IPS-NIHi11 (cell line): ENCODE measurements around the gene TRIM72.
"Not testable (repeated sequence)": the region's sequence is repeated elsewhere in the genome, so short reads cannot be mapped to it uniquely, and the experiment has no call there.

ENCODE experiments used
- DNase-seq: peaks from one replicate; pipeline ENCODE4 v3.0.0; 2012; ENCODE audit warnings: mixed read lengths, low spot score

TRIM72 gene

DNA sequence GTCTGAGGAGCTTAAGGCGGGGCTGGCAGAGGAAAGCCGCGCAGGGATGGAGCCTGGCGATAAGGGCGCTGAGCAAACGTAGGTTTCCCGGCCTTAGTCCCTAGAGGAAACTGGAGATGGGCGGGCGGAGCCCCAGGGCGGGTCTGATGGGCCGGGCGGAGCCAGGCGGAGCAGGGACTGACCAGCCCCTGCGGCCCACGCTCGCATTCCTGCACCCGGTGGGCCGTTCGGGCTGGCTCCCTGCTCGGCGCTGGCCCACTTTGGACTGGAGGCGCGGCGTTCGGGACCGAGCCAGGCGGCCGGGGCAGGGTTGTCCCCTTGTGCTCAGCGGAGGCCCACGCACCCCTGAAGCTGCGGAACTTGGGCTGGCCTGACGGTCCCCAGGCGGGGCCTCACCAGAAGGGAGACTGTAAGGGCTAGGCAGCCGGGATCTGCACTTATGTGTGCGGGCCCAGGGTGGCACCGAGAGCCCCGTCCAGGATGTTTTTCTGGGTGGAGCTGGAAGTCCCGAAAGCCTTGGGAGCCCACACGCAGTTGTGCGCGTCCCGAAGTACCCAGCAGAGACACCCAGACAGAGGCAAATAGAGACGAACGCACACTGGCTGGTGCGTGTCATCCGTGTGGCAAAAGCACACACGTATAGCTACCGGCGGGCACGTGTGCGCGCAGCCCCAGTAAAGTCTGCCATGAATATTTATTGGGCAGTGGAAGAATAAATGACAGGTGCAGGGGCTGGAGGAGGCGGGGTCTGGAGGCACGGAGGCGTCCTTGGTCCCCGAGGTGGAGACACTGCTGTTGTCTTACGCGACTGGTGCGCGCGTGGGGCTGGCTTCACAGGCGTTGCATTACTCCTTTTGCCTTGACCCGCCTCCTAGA, 1.6 kb downstream of the TRIM72 start:
- peak; percentile 98 for DNase-seq

DNA sequence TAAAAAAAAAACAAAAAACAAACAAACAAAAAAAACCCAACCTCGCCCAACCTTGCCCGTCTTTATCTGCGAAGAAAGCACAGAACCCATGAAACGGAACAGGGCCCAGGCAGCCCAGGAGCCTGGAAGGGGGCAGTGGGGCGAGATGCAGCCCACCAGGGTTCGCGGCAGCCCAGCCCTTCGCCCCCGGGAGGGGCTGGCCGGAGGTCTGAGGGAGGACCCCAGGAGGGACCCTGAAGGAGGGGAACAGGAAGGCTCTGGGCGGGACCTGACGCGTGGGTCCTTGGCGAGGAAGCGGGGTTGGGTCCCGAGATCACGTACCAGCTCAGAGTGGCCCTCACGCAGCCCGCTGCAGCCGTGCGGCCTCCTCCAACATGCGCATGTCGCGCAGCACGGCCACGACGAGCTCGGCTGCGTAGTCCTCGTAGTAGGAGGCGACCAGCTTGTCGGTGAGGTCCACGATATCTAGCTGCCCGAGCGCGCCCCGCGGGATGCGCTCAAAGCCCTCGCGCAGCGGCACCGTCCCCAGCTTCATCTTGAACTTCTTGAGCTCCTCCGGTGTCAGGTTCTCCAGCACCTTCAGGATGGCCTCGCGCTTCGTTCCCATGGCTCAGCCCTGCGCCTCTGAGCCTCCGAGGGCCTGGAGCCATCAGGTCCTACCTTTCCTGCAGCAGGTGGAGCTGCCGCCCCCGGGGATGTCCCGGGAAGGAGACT, 2.7 kb downstream of the TRIM72 start, which contains the start of gene PYDC1:
Gene PYDC1, minus strand, starts transcription at position 714 of the 714 bp plus-strand sequence. Its CDS starts 107 bp downstream, at position 607.
- peak; percentile 65 for DNase-seq

DNA sequence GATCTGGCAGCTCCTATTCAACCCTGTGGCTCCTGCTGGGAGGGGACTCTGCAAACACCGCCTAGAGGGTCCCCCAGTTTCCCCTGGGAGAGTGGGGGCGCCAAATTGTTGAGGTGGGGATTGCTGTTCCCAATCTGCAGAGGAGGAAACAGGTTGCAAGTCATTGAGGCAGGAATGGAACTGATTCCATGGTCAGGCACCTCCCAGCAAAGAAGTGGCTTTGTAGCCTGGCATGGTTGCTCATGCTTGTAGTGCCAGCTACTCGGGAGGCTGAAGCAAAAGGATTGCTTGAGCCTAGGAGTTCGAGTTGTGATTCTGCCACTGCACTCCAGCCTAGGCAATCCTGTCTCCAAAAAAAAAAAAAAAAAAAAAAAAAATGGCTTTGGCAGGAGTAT, 3.2 kb downstream of the TRIM72 start:
- DNase-seq = no peak

DNA sequence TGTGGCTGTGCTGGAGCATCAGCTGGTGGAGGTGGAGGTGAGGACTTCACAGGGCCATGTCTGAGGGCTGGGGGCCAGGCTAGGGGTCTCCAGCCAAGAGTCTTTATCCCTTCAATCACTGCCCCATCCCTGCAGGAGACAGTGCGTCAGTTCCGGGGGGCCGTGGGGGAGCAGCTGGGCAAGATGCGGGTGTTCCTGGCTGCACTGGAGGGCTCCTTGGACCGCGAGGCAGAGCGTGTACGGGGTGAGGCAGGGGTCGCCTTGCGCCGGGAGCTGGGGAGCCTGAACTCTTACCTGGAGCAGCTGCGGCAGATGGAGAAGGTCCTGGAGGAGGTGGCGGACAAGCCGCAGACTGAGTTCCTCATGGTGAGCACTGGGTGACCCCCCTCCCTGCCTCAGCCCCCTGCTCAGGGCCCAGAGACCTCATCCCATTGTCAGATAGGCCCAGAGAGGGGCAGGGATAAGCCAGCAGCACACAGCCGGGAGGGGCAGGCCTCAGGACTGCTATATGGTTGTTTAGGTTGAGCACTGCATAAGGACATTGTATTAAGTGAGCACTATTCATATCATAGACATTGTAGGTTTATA, 5.3 kb downstream of the TRIM72 start:
- DNase-seq = no peak

DNA sequence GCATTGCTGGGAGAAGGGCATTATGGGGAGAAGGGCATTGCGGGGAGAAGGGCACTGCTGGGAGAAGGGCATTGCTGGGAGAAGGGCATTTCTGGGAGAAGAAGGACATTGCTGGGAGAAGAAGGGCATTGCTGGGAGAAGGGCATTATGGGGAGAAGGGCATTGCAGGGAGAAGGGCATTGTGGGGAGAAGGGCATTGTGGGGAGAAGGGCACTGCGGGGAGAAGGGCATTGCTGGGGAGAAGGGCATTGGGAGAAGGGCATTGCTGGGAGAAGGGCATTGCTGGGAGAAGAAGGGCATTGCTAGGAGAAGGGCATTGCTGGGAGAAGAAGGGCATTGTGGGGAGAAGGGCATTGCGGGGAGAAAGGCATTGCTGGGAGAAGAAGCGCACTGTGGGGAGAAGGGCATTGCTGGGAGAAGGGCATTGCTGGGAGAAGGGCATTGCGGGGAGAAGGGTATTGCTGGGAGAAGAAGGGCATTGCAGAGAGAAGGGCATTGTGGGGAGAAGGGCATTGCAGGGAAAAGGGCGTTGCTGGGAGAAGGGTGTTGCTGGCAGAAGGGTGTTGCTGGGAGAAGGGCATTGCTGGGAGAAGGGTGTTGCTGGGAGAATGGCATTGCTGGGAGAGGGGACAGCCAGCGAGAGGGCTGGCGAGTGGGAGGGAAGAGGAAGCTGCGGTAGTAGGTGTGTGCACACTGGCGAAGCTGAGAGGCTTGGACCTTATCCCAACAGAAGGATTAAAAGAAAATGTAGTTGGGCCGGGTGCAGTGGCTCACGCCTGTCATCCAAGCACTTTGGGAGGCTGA, 7.6 kb downstream of the TRIM72 start:
- DNase-seq = peak; percentile 4

DNA sequence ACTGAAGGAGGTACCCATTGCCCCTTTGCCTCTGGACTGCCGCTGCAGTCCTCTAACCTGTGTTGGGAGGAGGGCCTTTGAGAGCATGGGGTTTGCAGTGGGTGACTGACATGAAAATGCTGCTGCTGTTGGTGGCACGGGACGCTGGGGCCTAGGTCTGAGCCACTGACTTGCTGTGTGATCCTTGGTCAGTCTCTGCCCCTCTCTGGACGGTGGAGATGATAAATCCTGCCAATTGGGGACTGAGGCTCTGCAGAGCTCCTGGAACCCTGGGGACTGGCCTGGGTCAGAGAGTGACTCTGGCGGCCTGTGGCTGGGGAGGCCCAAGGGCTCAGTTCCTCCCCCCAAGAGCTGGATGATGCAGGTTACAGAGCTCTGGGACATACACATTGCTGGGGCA, 9.1 kb downstream of the TRIM72 start:
- no peak for DNase-seq

DNA sequence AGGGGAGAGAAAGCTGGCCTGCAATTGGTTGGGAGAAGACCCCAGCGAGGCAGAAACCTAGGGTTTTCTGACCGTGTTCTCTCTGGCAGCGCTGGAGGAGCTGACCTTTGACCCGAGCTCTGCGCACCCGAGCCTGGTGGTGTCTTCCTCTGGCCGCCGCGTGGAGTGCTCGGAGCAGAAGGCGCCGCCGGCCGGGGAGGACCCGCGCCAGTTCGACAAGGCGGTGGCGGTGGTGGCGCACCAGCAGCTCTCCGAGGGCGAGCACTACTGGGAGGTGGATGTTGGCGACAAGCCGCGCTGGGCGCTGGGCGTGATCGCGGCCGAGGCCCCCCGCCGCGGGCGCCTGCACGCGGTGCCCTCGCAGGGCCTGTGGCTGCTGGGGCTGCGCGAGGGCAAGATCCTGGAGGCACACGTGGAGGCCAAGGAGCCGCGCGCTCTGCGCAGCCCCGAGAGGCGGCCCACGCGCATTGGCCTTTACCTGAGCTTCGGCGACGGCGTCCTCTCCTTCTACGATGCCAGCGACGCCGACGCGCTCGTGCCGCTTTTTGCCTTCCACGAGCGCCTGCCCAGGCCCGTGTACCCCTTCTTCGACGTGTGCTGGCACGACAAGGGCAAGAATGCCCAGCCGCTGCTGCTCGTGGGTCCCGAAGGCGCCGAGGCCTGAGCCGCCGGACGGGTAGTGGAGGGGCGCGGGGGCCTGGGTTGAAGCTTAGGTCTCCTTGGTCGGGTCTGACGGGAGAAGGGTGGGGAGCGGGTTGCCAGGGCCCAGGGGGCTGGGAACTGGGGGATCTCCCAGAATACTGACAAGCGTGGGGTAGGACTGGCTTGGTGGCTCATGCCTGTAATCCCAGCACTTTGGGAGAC, 10.4 kb downstream of the TRIM72 start:
- DNase-seq = no peak

DNA sequence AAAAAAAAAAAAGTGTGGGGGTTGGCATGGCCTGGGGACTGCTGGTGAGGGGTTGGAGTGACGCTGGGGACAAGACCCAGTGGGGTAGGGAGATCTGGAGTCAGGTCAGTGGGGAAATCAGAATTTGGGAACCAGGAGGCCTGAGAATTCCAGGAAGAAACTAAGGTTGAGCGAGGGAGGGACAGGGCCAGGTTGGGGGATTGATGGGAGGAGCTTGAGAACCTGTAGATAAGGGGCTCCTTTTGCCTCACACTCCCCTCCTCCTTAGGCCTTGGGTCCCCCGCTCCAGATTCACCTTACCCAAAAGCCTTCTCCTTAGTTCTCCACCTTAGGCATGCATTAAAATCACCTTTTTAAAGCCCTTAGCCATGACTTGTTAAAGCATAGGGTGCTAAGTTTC, 11.3 kb downstream of the TRIM72 start:
- no peak for DNase-seq

DNA sequence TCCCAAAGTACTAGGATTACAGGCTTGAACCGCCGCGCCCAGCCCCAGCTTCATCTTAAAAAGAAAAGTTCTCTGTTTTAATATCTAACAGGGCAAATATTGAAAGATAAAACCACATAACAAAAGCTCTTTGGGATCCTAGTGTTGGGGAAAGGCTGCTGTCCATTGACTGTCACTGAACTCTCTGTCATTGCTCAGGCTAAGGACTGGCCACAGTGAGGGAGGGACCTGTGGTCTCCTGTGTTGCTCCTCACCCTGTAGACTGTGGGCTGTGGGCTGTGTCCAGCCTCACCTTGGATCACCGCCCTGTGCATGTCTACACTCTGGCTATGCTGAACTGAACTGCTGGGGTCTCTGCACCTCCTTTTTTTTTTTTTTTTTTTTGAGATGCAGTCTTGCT, 14.3 kb downstream of the TRIM72 start:
- no peak for DNase-seq

DNA sequence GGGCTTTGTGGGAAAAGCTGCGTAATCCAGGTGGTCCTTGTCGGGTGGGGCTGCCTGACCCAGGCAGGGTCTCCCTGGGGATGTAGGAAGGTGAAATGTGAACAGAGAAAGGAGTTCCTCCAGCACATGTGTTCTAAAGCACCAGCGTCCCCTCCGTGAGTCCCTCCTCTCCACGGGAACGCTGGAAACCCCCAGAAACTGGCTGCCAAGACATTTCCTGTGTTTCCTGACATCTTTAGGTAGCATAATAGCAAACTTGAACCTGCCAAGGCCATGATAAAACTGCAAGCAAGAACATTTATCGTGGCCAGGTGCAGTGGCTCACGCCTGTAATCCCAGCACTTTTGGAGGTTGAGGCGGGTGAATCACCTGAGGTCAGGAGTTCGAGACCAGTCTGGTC, 15.6 kb downstream of the TRIM72 start:
- no peak for DNase-seq

DNA sequence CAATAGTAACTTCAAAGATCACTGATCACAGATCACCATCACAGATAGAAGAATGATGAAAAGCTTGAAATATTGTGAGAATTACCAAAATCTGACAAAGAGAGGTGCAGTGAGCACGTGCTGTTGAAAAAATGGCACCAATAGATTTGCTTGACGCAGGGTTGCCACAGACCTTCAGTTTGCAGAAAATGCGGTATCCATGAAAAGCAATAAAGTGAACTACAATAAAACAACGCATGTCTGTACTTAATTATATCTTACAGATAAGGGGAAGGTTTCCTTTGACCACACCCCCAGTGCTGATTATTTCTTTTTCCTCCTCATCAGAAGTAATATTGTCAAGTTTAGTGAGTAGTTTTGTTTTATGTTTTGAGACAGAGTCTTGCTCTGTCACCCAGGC, 24.1 kb downstream of the TRIM72 start:
- DNase-seq = no peak

DNA sequence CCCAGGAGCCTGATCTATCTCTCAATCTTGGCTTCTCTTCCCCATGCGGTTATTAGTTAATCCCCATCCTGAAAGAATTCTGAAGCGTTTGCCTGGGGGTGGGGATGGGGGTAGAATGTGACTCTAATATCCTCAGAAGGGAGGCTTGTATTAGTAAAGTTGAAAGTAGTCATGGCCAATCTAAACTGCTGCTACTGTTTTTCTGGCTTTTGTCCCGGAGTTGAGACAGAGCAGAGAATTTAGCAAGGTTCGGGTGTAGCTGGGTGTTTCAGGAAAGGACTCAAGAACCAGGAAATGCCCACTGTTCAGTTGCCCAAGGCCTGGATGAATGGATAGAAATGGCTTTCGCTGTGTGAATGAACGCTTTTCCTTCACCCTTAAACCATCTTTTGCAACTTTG, 28.3 kb downstream of the TRIM72 start:
- no peak for DNase-seq

DNA sequence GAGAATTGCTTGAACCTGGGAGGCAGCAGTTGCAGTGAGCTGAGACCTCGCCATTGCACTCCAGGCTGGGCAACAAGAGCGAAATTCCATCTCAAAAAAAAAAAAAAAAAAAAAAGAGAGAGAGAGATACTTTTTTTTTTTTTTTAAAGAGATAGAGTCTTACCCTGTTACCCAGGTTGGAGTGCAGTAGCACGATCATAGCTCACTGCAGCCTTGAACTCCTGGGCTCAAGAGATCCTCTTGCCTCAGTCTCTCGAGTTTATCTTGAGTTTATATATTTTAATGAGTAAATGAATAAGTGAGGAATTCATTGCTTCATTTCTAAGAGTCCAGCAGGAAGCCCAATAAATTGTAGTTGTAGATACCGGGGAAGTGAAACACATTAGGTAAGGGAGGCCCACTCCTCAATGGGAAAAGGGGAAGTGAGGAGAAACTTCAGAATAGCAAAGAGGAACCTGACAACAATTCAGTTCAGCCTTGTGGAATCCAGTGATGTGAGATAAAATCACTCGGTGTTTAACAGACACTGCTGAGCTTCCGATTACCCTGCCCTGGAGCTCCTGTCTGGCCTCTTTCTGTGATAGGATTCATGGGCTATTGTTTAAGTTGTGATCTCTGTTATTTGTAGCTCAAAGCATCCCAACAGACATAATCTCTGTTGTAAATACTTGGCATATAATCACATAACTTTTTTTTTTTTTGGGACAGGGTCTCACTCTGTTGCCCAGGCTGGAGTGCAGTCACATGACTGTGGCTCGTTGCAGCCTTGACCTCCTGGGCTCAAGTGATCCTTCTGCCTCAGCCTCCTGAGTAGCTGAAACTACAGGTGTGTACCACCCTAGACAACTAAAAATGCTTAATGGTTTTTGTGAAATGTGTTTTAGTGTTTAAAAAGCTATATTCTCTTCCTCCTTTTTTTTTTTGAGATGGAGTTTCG, 30.1 kb downstream of the TRIM72 start:
- no peak for DNase-seq

DNA sequence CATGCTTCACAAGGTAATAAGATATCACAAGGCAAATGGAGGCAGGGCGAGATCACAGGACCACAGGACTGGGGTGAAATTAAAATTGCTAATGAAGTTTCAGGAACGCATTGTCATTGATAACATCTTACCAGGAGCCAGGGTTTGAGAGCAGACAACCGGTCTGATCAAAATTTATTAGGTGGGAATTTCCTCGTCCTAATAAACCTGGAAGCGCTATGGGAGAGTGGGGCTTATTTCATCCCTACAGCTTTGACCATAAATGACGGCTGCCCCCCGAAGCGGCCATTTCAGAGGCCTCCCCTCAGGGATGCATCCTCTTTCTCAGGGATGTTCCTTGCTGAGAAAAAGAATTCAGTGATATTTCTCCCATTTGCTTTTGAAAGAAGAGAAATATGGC, 31.7 kb downstream of the TRIM72 start:
- DNase-seq = not testable (repeated sequence)

DNA sequence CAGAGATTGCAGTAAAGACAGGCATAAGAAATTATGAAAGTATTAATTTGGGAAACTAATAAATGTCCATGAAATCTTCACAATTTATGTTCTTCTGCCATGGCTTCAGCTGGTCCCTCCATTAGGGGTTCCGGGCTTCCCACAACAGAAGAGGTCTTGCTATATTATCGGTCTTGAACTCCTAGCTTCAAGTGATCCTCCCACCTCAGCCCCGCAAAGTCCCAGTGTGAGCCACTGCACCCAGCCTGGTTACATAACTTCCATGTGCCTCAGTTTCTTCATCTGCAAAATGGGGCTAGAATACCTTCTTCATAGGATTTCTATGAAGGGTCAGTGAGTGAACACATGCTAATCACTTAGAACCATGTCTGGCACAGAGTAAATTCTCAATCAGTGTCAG, 32.4 kb downstream of the TRIM72 start:
- DNase-seq = no peak

DNA sequence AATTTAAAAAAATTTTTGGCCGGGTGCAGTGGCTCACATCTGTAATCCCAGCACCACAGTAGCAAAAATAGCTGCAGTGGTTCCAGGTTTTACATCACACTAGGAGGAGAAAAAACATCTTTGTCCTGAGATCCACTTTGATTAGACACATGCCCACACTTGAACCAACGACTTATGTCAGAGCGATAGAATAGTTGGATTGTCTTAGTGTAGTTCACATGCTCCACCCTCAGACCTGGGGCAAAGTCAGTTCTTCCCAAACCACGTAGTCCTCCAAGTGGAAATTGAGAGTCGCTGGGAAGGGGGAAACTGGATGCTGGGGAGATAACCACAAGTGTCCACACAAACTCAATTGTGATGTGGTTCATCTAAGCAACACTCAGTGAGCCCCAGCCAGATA, 34.4 kb downstream of the TRIM72 start:
- DNase-seq = no peak

DNA sequence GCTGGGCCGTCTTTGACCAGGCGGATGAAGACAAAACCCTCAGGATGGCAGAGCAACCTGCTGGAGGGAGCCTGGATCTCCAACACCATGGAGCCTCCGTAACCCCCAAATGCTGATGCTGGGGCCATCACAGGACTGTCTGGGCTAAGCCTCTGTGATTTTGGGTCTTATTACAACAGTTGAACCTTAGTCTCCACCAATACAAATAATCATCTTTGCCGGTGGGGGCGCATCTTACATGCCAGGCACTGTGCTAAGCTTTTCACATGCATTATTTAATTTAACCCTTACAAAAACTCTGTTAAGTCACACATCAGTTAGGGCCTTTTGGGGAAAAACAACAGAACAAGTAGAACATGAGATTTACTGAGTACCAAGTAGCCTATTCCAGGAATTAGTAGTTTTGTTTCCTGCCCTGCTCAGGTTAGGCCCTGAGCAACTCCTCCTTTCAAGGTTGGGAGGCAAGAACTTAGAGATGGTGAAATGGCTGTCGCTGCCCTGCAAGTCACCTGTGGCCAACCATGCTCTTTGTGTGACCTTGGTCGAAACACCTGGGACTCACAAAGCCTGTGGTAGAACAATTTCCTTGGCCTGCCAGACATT, 37.0 kb downstream of the TRIM72 start:
- no peak for DNase-seq

DNA sequence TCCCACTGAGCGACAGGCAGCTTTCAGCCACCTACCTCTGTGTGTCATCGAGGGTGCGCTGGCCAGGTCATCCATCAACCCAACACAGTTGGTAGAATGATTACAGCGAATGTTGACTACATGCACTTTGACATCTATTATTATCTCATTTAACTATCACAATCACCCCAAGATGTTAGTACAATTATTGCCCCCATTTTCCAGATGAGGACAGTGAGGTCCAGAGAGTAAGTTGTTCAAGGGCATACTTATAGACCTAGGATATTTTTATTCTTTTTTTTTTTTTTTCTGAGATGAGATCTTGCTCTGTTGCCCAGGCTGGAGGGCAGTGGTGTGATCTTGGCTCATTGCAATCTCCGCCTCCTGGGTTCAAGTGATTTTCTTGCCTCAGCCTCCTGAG, 37.5 kb downstream of the TRIM72 start:
- no peak for DNase-seq

DNA sequence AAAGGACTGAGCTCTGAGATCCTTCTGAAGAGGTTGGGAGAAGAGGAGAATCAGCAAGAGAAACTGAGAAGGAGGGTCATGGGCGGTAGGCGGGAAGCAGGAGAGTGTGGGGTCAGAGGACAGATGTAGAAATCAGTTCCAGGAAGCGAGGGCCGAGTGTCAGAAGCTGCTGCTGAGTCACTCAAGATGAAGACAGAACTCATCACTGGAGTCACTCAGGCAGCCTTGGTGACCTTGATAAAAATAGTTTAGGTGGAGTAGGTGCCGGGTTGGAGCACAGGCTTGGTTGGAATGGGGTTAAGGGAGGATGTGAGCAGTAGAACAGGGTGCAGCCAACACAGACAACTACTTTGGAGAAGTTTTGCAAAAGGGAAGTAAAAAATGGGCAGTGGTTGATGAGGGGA, 39.7 kb downstream of the TRIM72 start:
- no peak for DNase-seq

DNA sequence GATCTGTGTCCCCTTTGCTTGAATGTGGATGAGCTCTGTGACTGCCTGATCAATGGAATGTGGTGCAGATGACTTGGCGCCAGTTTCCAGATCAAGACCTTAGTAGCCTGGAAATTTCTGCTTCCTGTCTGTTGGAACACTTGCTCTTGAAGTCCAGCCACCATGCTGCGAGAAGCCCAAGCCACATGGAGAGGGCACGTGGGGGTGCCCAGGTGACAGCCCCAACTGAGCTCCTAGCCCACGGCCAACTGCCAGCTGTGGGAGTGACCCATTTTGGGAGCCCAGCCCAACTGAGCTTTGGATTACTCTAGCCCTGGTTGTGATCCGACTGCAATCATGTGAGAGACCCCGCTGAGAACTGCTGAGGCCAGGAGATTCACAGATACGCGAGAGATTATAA, 42.5 kb downstream of the TRIM72 start:
- no peak for DNase-seq
